Measurements from ENCODE around the gene PARD3B. TPM values are rescaled to one million over a fixed set of nuclear protein-coding genes. Genes with fewer than 3 reads are reported as not detected.

Gene PARD3B
- total RNA-seq, 1 donor from 2014 or later = 18.4 TPM

DNA sequence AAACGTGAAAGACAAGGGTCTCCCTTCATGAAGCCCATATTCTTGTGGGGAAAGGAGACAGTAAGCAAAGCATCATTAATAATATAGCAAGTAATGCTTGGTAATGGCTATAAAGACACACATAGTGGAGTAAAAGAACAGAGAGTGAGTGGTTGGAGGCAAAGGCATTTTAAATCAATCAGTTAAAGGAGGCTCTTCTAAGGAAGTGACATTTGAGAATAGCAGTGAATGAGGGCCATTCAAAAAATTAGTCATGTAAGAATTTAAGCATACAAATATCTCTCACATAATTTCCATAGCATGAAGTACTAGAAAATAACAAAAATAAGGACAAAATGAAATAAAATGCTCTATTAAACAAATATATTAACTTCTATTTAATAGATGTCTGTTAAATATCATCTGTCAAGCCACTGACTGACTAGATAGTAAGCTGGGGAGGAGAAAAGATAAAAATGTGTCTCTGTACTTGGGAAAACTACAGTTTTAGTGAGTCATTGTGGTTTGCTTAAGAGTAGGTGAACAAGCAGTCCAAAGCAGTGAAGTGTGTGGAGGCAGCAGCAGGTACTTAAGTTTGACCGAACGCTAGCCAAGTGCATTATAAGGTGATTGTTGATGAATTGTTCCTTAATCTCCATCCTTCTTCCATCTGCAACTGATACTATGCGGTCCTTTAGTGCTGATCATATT is 160.1 kb downstream of the PARD3B start:
- no peak overlapping the region for H3K27ac Mint-ChIP-seq (ENCODE audit: unreplicated experiment)
- peaks cover 19% of the 10 kb centered on the region for H3K4me1 Mint-ChIP-seq
- no peaks in the 10 kb centered on the region for H3K36me3 Mint-ChIP-seq (ENCODE audit: low read depth)
- no peaks in the 10 kb centered on the region for H3K9me3 Mint-ChIP-seq
- no peak for DNase-seq (ENCODE audit: low read depth, low spot score)
- H3K27me3 Mint-ChIP-seq (ENCODE audit: low read depth) = no peaks in the 10 kb centered on the region
- TF ChIP-seq, protein P1, sequence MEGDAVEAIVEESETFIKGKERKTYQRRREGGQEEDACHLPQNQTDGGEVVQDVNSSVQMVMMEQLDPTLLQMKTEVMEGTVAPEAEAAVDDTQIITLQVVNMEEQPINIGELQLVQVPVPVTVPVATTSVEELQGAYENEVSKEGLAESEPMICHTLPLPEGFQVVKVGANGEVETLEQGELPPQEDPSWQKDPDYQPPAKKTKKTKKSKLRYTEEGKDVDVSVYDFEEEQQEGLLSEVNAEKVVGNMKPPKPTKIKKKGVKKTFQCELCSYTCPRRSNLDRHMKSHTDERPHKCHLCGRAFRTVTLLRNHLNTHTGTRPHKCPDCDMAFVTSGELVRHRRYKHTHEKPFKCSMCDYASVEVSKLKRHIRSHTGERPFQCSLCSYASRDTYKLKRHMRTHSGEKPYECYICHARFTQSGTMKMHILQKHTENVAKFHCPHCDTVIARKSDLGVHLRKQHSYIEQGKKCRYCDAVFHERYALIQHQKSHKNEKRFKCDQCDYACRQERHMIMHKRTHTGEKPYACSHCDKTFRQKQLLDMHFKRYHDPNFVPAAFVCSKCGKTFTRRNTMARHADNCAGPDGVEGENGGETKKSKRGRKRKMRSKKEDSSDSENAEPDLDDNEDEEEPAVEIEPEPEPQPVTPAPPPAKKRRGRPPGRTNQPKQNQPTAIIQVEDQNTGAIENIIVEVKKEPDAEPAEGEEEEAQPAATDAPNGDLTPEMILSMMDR (conservative IDR thresholded peaks at IDR 0.05) = no peak
- H3K4me3 Mint-ChIP-seq = no peak overlapping the region

DNA sequence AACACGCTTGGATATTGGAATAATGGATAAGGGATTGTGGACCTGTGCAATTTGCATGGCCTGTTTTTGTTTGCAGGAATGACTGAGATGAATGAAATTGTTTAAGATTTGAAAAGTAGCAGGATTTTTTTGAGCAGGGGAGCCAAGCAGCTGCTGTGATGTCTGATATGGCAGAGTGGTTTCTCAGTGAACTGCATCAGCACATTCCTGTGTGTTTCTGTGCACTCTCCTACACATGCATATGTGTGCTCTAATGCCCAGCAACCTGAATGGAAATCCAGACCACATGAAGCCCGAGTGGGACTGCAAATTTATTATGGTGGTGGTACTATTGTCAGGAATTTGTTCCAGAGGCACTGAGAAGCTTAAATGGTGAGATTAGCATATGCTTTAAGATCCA is 161.7 kb downstream of the PARD3B start:
- H3K9me3 Mint-ChIP-seq = no peaks in the 10 kb centered on the region
- no peak overlapping the region for H3K27ac Mint-ChIP-seq (ENCODE audit: unreplicated experiment)
- TF ChIP-seq, protein P1 (conservative IDR thresholded peaks at IDR 0.05) = no peak
- no peak for DNase-seq (ENCODE audit: low read depth, low spot score)
- H3K36me3 Mint-ChIP-seq (ENCODE audit: low read depth) = no peaks in the 10 kb centered on the region
- peaks cover 19% of the 10 kb centered on the region for H3K4me1 Mint-ChIP-seq
- no peaks in the 10 kb centered on the region for H3K27me3 Mint-ChIP-seq (ENCODE audit: low read depth)
- no peak overlapping the region for H3K4me3 Mint-ChIP-seq

DNA sequence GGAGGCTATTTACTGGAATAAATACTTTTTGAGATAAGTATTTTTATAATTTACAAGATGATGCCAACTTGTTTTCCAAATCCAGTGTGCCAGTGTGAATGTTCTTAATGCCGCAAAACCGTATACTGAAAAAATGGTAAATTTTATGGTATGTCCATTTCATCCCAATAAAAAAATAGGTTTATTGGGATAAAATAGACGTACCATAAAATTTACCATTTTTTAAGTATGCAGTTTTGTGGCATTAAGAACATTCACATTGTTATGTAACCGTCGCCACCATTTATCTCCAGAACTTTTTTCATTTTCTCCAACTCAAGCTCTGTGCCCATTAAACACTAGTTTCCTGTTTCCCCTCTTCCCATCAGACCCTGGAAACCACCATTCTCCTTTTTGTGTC is 167.9 kb downstream of the PARD3B start:
- no peaks in the 10 kb centered on the region for H3K9me3 Mint-ChIP-seq
- H3K27me3 Mint-ChIP-seq (ENCODE audit: low read depth) = no peaks in the 10 kb centered on the region
- DNase-seq (ENCODE audit: low read depth, low spot score) = no peak
- peaks cover 8% of the 10 kb centered on the region for H3K36me3 Mint-ChIP-seq (ENCODE audit: low read depth)
- TF ChIP-seq, protein P1 (conservative IDR thresholded peaks at IDR 0.05) = no peak
- no peak overlapping the region for H3K27ac Mint-ChIP-seq (ENCODE audit: unreplicated experiment)
- no peak overlapping the region for H3K4me3 Mint-ChIP-seq
- H3K4me1 Mint-ChIP-seq = peaks cover 7% of the 10 kb centered on the region

DNA sequence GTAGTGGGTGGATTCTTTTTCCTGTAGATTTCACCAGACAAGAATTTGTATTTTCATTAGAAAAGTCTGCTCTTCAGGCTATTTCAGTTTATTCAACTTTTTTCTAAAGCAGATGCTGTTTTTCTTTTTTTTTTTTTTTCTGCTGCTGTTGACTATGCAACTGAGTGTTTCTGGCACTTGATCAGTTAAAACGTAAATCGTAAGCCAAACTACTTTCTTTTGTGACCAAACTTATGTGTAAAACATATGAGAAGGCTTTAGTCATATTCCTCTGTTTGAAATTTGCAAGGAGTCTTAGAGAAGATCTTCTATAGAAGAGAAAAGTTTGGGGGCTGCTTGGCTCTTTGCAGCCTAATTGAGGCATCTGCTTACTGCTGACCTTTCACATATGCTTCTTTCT is 170.1 kb downstream of the PARD3B start:
- Mint-ChIP-seq H3K4me1 (peaks cover 7% of the 10 kb centered on the region), H3K9me3 (no peaks in the 10 kb centered on the region), H3K27ac (ENCODE audit: unreplicated experiment) (no peak overlapping the region), H3K27me3 (ENCODE audit: low read depth) (no peaks in the 10 kb centered on the region), H3K36me3 (ENCODE audit: low read depth) (peaks cover 8% of the 10 kb centered on the region), H3K4me3 (no peak overlapping the region)
- no peak for DNase-seq (ENCODE audit: low read depth, low spot score)
- TF ChIP-seq, protein P1 (conservative IDR thresholded peaks at IDR 0.05) = no peak

DNA sequence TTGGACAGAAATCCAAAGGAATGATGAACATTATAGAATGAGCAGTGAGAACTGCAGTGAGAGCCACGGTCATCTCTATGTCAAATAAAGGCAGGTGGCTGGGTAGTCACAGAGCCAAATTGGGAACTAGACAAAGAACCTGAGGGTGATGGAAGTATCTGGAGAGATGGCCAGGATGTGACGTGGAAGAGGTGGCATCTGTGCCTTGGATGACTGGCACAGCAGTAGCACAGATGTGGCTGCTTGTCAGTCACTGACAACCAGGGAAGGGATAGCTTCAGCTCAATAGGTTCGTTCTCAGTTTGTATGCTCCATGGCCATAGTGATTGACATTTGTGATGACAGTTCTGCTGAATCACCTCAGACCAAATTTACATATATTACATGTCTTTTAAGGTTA is 172.3 kb downstream of the PARD3B start:
- Mint-ChIP-seq H3K36me3 (ENCODE audit: low read depth) (peaks cover 8% of the 10 kb centered on the region), H3K4me3 (no peak overlapping the region), H3K9me3 (peaks cover 2% of the 10 kb centered on the region), H3K27ac (ENCODE audit: unreplicated experiment) (peak overlapping the region; percentile 7), H3K27me3 (ENCODE audit: low read depth) (no peaks in the 10 kb centered on the region), H3K4me1 (peaks cover 7% of the 10 kb centered on the region)
- no peak for DNase-seq (ENCODE audit: low read depth, low spot score)
- TF ChIP-seq, protein P1 (conservative IDR thresholded peaks at IDR 0.05) = no peak

All from neural crest cell (in vitro differentiated cells).